NB4 (cell line): ENCODE measurements around the gene FARP1.

Experiments used
- TF ChIP-seq, protein P1 (sequence below): IDR thresholded peaks from one replicate; pipeline ENCODE4 v1.5.1; 2012; ENCODE audit warnings: low read depth, low read length
- TF ChIP-seq, protein P2 (sequence below): IDR thresholded peaks from 2 replicates; pipeline ENCODE4 v1.6.1; 2011; ENCODE audit warnings: low read depth, low read length

DNA sequence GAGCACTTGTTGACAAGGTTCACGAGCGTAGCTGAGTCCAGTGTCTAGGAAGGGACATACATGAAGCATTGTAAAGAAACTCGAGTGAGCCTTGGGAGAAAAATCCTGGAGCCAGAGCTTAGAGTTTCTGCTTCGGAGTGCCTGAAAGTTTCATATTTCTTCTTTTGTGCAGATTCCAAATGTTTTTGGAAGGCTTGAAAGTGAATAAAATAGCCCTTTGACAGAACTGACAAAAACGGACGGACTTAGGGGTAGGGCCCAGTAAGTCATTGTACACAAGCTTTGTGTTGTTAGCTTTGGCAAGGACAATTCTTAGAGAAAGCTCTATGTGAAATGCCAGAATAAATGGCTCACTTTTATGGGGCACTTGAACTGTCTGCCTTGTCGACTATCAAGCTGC lies 31.4 kb downstream of the FARP1 start:
- TF ChIP-seq, protein P1, sequence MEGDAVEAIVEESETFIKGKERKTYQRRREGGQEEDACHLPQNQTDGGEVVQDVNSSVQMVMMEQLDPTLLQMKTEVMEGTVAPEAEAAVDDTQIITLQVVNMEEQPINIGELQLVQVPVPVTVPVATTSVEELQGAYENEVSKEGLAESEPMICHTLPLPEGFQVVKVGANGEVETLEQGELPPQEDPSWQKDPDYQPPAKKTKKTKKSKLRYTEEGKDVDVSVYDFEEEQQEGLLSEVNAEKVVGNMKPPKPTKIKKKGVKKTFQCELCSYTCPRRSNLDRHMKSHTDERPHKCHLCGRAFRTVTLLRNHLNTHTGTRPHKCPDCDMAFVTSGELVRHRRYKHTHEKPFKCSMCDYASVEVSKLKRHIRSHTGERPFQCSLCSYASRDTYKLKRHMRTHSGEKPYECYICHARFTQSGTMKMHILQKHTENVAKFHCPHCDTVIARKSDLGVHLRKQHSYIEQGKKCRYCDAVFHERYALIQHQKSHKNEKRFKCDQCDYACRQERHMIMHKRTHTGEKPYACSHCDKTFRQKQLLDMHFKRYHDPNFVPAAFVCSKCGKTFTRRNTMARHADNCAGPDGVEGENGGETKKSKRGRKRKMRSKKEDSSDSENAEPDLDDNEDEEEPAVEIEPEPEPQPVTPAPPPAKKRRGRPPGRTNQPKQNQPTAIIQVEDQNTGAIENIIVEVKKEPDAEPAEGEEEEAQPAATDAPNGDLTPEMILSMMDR: no peak
- TF ChIP-seq, protein P2, sequence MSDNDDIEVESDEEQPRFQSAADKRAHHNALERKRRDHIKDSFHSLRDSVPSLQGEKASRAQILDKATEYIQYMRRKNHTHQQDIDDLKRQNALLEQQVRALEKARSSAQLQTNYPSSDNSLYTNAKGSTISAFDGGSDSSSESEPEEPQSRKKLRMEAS: no peak
